Aorta (tissue), 5 donors: ENCODE data around the gene DERL3. TPM values are rescaled to one million over a fixed set of nuclear protein-coding genes. Genes with fewer than 3 reads are reported as not detected.

Source experiments
- ATAC-seq: fragments of 200-7000 bp; cut with Tn5 transposase; one replicate; pipeline ENCODE4 v1.9.1; 2022; ENCODE audit warnings: moderate library complexity; ENCODE audit not compliant: low FRiP score
- DNase-seq, 2 donors: peaks; one replicate each; pipeline ENCODE4 v3.0.0-alpha.2; 2020
- H3K27ac ChIP-seq, 2 donors: one replicate each; pipeline ENCODE4 v1.5.1; 2013; ENCODE audit warnings: low read length in 2 of 2, mild to moderate bottlenecking in 2 of 2, moderate library complexity in 2 of 2, control low read depth in 1 of 2, inconsistent platforms in 1 of 2, low read depth in 1 of 2
- H3K27me3 ChIP-seq, 2 donors: one replicate each; pipeline ENCODE4 v1.6.1; 2013; ENCODE audit warnings: control low read depth in 1 of 2, low read length in 1 of 2, mild to moderate bottlenecking in 1 of 2, moderate library complexity in 1 of 2; ENCODE audit not compliant: insufficient read depth in 2 of 2, control insufficient read depth in 1 of 2
- H3K36me3 ChIP-seq, 2 donors: one replicate each; pipeline ENCODE4 v1.6.1; 2013; ENCODE audit warnings: control low read depth in 1 of 2, low read length in 1 of 2, mild to moderate bottlenecking in 1 of 2; ENCODE audit not compliant: insufficient read depth in 2 of 2, control insufficient read depth in 1 of 2
- H3K4me1 ChIP-seq, 2 donors: one replicate each; pipeline ENCODE4 v1.6.1; 2013; ENCODE audit warnings: low read length in 2 of 2, control low read depth in 1 of 2, mild to moderate bottlenecking in 1 of 2, moderate library complexity in 1 of 2; ENCODE audit not compliant: insufficient read depth in 2 of 2, control insufficient read depth in 1 of 2
- H3K4me3 ChIP-seq, 2 donors: one replicate each; pipeline ENCODE4 v1.5.1; 2013; ENCODE audit warnings: low read length in 2 of 2, control low read depth in 1 of 2, mild to moderate bottlenecking in 1 of 2
- H3K9me3 ChIP-seq: one replicate; pipeline ENCODE4 v1.6.1; 2013; ENCODE audit warnings: mild to moderate bottlenecking, low read length; ENCODE audit not compliant: control insufficient read depth
- WGBS, 2 donors: extraction: QIAGEN DNeasy Blood & Tissue Kit; methylation state at CpG; one replicate each; pipeline ENCODE4 v1.1.7; 2013; 5-methylcytosine and 5-hydroxymethylcytosine counted together
- intact Hi-C, 2 donors: fragments of 100-400 bp; cut with DNase I; formaldehyde crosslinking; loops; one replicate each; pipeline versions ENCODE4 v1.14.2 to v1.15.0; 2022
- long read RNA-seq, 2 donors: library from polyadenylated mRNA; unstranded; transcript quantifications; one replicate each; pipeline ENCODE4 v2.0.0, GENCODE V29; 2020 to 2021
- polyA plus RNA-seq, 2 donors: library from polyadenylated mRNA; stranded (reverse); fragments of 200-250 nt; gene quantifications; one replicate each; pipeline ENCODE4 v1.2.3, GENCODE V29; 2013
- total RNA-seq, 2 donors: library from RNA; stranded (reverse); fragmentation: NEBNext Ultra II Directional; extraction: Animal tissue kit (Norgen Biotek cat#: 25700); gene quantifications; one replicate each; pipeline ENCODE4 v1.2.1, GENCODE V29; 2021
- donor health status: healthy with polysubstance abuse.
- donor health status: Bipolar disorder and iron deficiency.
- donor health status: DM: no; HTN: no; CAD: no.
- donor health status: DM: no; HTN: no; CAD: no.
- donor health status: DM: yes; HTN: yes; CAD: no.

DERL3 gene
- total RNA-seq, result 1 to 10 TPM; 1.9 to 3.9 TPM
- polyA plus RNA-seq, result 1 to 10 TPM; 1.4 to 6.1 TPM
- long read RNA-seq, donor 1, partial matches to known transcripts, result 0 of 2 reads
- long read RNA-seq, donor 1, other reads (novel, unspliced or antisense), result 1 of 2 reads
- long read RNA-seq, donor 2, partial matches to known transcripts, result 0 of 1 reads
- long read RNA-seq, donor 2, other reads (novel, unspliced or antisense), result 1 of 1 reads

- ATAC-seq, result peak; percentile 94
- no peaks in the 10 kb centered on the region for H3K27me3 ChIP-seq
- DNase-seq, result peak; percentile 99 to 100
- intact Hi-C loops, result loop anchor here in 1 of 2 donors (2.0 kb wide), 1 partner anchor 52 kb away; the partner anchor contains the start of gene SMARCB1
- no peaks in the 10 kb centered on the region for H3K36me3 ChIP-seq
- H3K9me3 ChIP-seq, result no peaks in the 10 kb centered on the region
- no peak within 1 kb of the TSS for H3K4me3 ChIP-seq
- no peaks in the 10 kb centered on the region for H3K4me1 ChIP-seq
- no peak within 1 kb of the TSS for H3K27ac ChIP-seq
- WGBS, 2 donors, result 1 to 2% methylated on average over 68 to 70 of the region's 70 CpGs
These were observed at the start of gene DERL3 for GRCh38 chr22:23838681-23839468. DERL3 (minus strand) TSS chr22:23839006; CDS start chr22:23838987, 19 bp downstream.

- no peaks in the 10 kb centered on the region for H3K36me3 ChIP-seq
- H3K27me3 ChIP-seq, result no peaks in the 10 kb centered on the region
- H3K9me3 ChIP-seq, result no peaks in the 10 kb centered on the region
- no peak overlapping the region for H3K27ac ChIP-seq
- no peaks in the 10 kb centered on the region for H3K4me1 ChIP-seq
- 93 to 94% methylated on average over 8 to 9 of the region's 9 CpGs for WGBS, 2 donors
- no peak for ATAC-seq
- no peak overlapping the region for H3K4me3 ChIP-seq
- DNase-seq, result no peak
- intact Hi-C loops, result no loop called here
These were observed 45.3 kb upstream of the DERL3 start for GRCh38 chr22:23884140-23884539.

- no peaks in the 10 kb centered on the region for H3K4me1 ChIP-seq
- H3K27me3 ChIP-seq, result no peaks in the 10 kb centered on the region
- no peaks in the 10 kb centered on the region for H3K36me3 ChIP-seq
- no peak overlapping the region for H3K4me3 ChIP-seq
- no peak for DNase-seq
- intact Hi-C loops, result no loop called here
- WGBS, 2 donors, result 97% methylated on average over 9 of the region's 9 CpGs
- no peak overlapping the region for H3K27ac ChIP-seq
- no peak for ATAC-seq
- H3K9me3 ChIP-seq, result no peaks in the 10 kb centered on the region
These were observed 44.9 kb upstream of the DERL3 start for GRCh38 chr22:23883658-23884057.

GRCh38 chr22:23882370-23882769 is 43.6 kb upstream of the DERL3 start:
- no peaks in the 10 kb centered on the region for H3K4me1 ChIP-seq
- intact Hi-C loops, result no loop called here
- no peak overlapping the region for H3K27ac ChIP-seq
- ATAC-seq (no peak), DNase-seq (no peak)
- H3K4me3 ChIP-seq, result no peak overlapping the region
- H3K27me3 ChIP-seq, result no peaks in the 10 kb centered on the region
- H3K36me3 ChIP-seq, result no peaks in the 10 kb centered on the region
- H3K9me3 ChIP-seq, result no peaks in the 10 kb centered on the region
- WGBS, 2 donors, result 87 to 92% methylated on average over 12 to 20 of the region's 20 CpGs

GRCh38 chr22:23878219-23878618 is 39.4 kb upstream of the DERL3 start:
- no peaks in the 10 kb centered on the region for H3K9me3 ChIP-seq
- peaks cover 0 to 6% of the 10 kb centered on the region in 2 donors for H3K36me3 ChIP-seq
- intact Hi-C loops, result no loop called here
- no peaks in the 10 kb centered on the region for H3K27me3 ChIP-seq
- no peak overlapping the region for H3K27ac ChIP-seq
- WGBS, 2 donors, result 79 to 81% methylated on average over 7 of the region's 7 CpGs
- H3K4me1 ChIP-seq, result no peaks in the 10 kb centered on the region
- H3K4me3 ChIP-seq, result no peak overlapping the region
- DNase-seq (no peak), ATAC-seq (no peak)

GRCh38 chr22:23877566-23877965 is 38.8 kb upstream of the DERL3 start:
- Histone ChIP-seq H3K27me3 (no peaks in the 10 kb centered on the region), H3K4me3 (no peak overlapping the region), H3K27ac (no peak overlapping the region), H3K36me3 (peaks cover 0 to 6% of the 10 kb centered on the region in 2 donors), H3K9me3 (no peaks in the 10 kb centered on the region), H3K4me1 (no peaks in the 10 kb centered on the region)
- intact Hi-C loops, result no loop called here
- ATAC-seq (no peak), DNase-seq (no peak)
- WGBS, 2 donors, result 91 to 95% methylated on average over 8 of the region's 8 CpGs

- Histone ChIP-seq H3K36me3 (peaks cover 0 to 6% of the 10 kb centered on the region in 2 donors), H3K27me3 (no peaks in the 10 kb centered on the region), H3K9me3 (no peaks in the 10 kb centered on the region), H3K4me3 (no peak overlapping the region), H3K27ac (no peak overlapping the region), H3K4me1 (no peaks in the 10 kb centered on the region)
- 85 to 91% methylated on average over 2 of the region's 2 CpGs for WGBS, 2 donors
- DNase-seq, result no peak
- intact Hi-C loops, result no loop called here
- ATAC-seq, result no peak
These were observed 37.0 kb upstream of the DERL3 start for GRCh38 chr22:23875801-23876200.

GRCh38 chr22:23874871-23875270 is 36.1 kb upstream of the DERL3 start:
- Histone ChIP-seq H3K27me3 (no peaks in the 10 kb centered on the region), H3K4me3 (no peak overlapping the region), H3K9me3 (no peaks in the 10 kb centered on the region), H3K27ac (no peak overlapping the region), H3K4me1 (no peaks in the 10 kb centered on the region), H3K36me3 (peaks cover 0 to 6% of the 10 kb centered on the region in 2 donors)
- 93 to 95% methylated on average over 4 of the region's 4 CpGs for WGBS, 2 donors
- intact Hi-C loops, result no loop called here
- ATAC-seq, result no peak
- no peak for DNase-seq

GRCh38 chr22:23868580-23868979 is 29.8 kb upstream of the DERL3 start:
- no peaks in the 10 kb centered on the region for H3K4me1 ChIP-seq
- H3K27me3 ChIP-seq, result no peaks in the 10 kb centered on the region
- no peak overlapping the region for H3K27ac ChIP-seq
- no peak for DNase-seq
- H3K9me3 ChIP-seq, result no peaks in the 10 kb centered on the region
- no peak overlapping the region for H3K4me3 ChIP-seq
- 78 to 87% methylated on average over 4 of the region's 4 CpGs for WGBS, 2 donors
- H3K36me3 ChIP-seq, result peaks cover 0 to 5% of the 10 kb centered on the region in 2 donors
- intact Hi-C loops, result loop anchor here in 1 of 2 donors (10.0 kb wide), 1 partner anchor 86 kb away; no protein-coding TSS in a partner anchor
- no peak for ATAC-seq
